ENCODE results near the gene PCBP1.
A peak's percentile ranks its signal among the peaks of the same experiment; 100 is the strongest.
"Not testable (repeated sequence)": the region's sequence is repeated elsewhere in the genome, so short reads cannot be mapped to it uniquely, and the experiment has no call there.

Gene PCBP1

GRCh38 chr2:70086838-70087701 lies at the start of gene PCBP1:
PCBP1 (plus strand) TSS chr2:70087477; CDS start chr2:70087744, 267 bp downstream.
- DNase-seq: peak; percentile 90

GRCh38 chr2:70039366-70039765 lies 47.9 kb upstream of the PCBP1 start:
- no peak for DNase-seq

GRCh38 chr2:70041663-70042062 lies 45.6 kb upstream of the PCBP1 start:
- no peak for DNase-seq

- no peak for DNase-seq
Measured at GRCh38 chr2:70042246-70042645, 45.0 kb upstream of the PCBP1 start.

GRCh38 chr2:70043252-70043875 lies 43.9 kb upstream of the PCBP1 start:
- DNase-seq: no peak

GRCh38 chr2:70044290-70045040 lies 42.8 kb upstream of the PCBP1 start:
- DNase-seq: no peak

GRCh38 chr2:70045405-70045804 lies 41.9 kb upstream of the PCBP1 start:
- DNase-seq: no peak

- DNase-seq: no peak
Measured at GRCh38 chr2:70045932-70046331, 41.3 kb upstream of the PCBP1 start.

GRCh38 chr2:70046534-70046933 lies 40.7 kb upstream of the PCBP1 start:
- DNase-seq: no peak

GRCh38 chr2:70047451-70047850 lies 39.8 kb upstream of the PCBP1 start:
- DNase-seq: no peak

GRCh38 chr2:70049255-70049654 lies 38.0 kb upstream of the PCBP1 start:
- DNase-seq: no peak

- no peak for DNase-seq
Measured at GRCh38 chr2:70050631-70051425, 36.4 kb upstream of the PCBP1 start.

GRCh38 chr2:70055259-70055658 lies 32.0 kb upstream of the PCBP1 start:
- DNase-seq: not testable (repeated sequence)

- no peak for DNase-seq
Measured at GRCh38 chr2:70061317-70061716, 26.0 kb upstream of the PCBP1 start.

GRCh38 chr2:70062270-70062669 lies 25.0 kb upstream of the PCBP1 start:
- DNase-seq: no peak

- no peak for DNase-seq
Measured at GRCh38 chr2:70068119-70068518, 19.2 kb upstream of the PCBP1 start.

GRCh38 chr2:70069049-70069448 lies 18.2 kb upstream of the PCBP1 start:
- no peak for DNase-seq

GRCh38 chr2:70070542-70071268 lies 16.6 kb upstream of the PCBP1 start:
- DNase-seq: peak; percentile 76

- DNase-seq: no peak
Measured at GRCh38 chr2:70073493-70073892, 13.8 kb upstream of the PCBP1 start.

- peak; percentile 37 for DNase-seq
Measured at GRCh38 chr2:70078384-70078783, 8.9 kb upstream of the PCBP1 start.

GRCh38 chr2:70080610-70081200 lies 6.6 kb upstream of the PCBP1 start:
- DNase-seq: no peak

- DNase-seq: no peak
Measured at GRCh38 chr2:70081221-70081620, 6.1 kb upstream of the PCBP1 start.

All from GDM1 (cell line).